KMS-11 (cell line): ENCODE data around the gene ARL16.

ENCODE experiments used
- H2AFZ ChIP-seq: fragments of 200-600 bp; sonication (generic); 2 replicates; pipeline ENCODE4 v1.6.1; 2016; ENCODE audit warnings: antibody characterized with exemption, mixed run types, low read depth
- H3K27ac ChIP-seq: fragments of 200-600 bp; sonication (generic); 2 replicates; pipeline ENCODE4 v1.6.1; 2016; ENCODE audit warnings: mild to moderate bottlenecking, mixed run types
- H3K27me3 ChIP-seq: fragments of 200-600 bp; sonication (generic); 2 replicates; pipeline ENCODE4 v1.6.1; 2017; ENCODE audit warnings: mild to moderate bottlenecking, low read depth, mixed run types, moderate library complexity; ENCODE audit not compliant: insufficient read depth
- H3K36me3 ChIP-seq: fragments of 200-600 bp; sonication (generic); 2 replicates; pipeline ENCODE4 v1.6.1; 2017; ENCODE audit warnings: mild to moderate bottlenecking, mixed run types; ENCODE audit not compliant: insufficient read depth
- H3K4me1 ChIP-seq: fragments of 200-600 bp; sonication (generic); 2 replicates; pipeline ENCODE4 v1.6.1; 2016; ENCODE audit warnings: mild to moderate bottlenecking, low read depth, mixed run types; ENCODE audit not compliant: poor library complexity, severe bottlenecking
- H3K4me2 ChIP-seq: fragments of 200-600 bp; sonication (generic); 2 replicates; pipeline ENCODE4 v1.7.0; 2016; ENCODE audit warnings: mild to moderate bottlenecking, mixed run types
- H3K4me3 ChIP-seq: fragments of 200-600 bp; sonication (generic); IDR thresholded peaks from 2 replicates; pipeline ENCODE4 v1.6.1; 2017; ENCODE audit warnings: low read depth, low read length, mixed read lengths; ENCODE audit not compliant: insufficient read depth
- H3K79me2 ChIP-seq: fragments of 200-600 bp; sonication (generic); 2 replicates; pipeline ENCODE4 v1.6.1; 2016; ENCODE audit warnings: low read depth, mixed run types; ENCODE audit not compliant: insufficient read depth
- H3K9ac ChIP-seq: fragments of 200-600 bp; sonication (generic); 2 replicates; pipeline ENCODE4 v1.6.1; 2016; ENCODE audit warnings: mild to moderate bottlenecking, mixed run types
- H4K20me1 ChIP-seq: fragments of 200-600 bp; sonication (generic); 2 replicates; pipeline ENCODE4 v1.6.1; 2016; ENCODE audit warnings: mild to moderate bottlenecking, mixed run types; ENCODE audit not compliant: insufficient read depth
- TF ChIP-seq, protein P1 (sequence below): fragments of 200-600 bp; sonication (generic); conservative IDR thresholded peaks from 2 replicates; pipeline ENCODE4 v1.6.1; 2017; ENCODE audit warnings: low read depth, mild to moderate bottlenecking, antibody characterized with exemption, low read length, moderate library complexity, mixed read lengths

The ARL16 gene

GRCh38 chr17:81690066-81690465, 6.5 kb upstream of the ARL16 start:
- no peak overlapping the region for H3K9ac ChIP-seq
- H4K20me1 ChIP-seq = no peaks in the 10 kb centered on the region
- no peaks in the 10 kb centered on the region for H3K27me3 ChIP-seq
- no peak overlapping the region for H3K27ac ChIP-seq
- no peak overlapping the region for H2AFZ ChIP-seq
- H3K36me3 ChIP-seq = peaks cover 12% of the 10 kb centered on the region; the same call in 1 of the 2 replicates
- no peak overlapping the region for H3K4me3 ChIP-seq
- peaks cover 12% of the 10 kb centered on the region for H3K4me1 ChIP-seq
- TF ChIP-seq, protein P1, sequence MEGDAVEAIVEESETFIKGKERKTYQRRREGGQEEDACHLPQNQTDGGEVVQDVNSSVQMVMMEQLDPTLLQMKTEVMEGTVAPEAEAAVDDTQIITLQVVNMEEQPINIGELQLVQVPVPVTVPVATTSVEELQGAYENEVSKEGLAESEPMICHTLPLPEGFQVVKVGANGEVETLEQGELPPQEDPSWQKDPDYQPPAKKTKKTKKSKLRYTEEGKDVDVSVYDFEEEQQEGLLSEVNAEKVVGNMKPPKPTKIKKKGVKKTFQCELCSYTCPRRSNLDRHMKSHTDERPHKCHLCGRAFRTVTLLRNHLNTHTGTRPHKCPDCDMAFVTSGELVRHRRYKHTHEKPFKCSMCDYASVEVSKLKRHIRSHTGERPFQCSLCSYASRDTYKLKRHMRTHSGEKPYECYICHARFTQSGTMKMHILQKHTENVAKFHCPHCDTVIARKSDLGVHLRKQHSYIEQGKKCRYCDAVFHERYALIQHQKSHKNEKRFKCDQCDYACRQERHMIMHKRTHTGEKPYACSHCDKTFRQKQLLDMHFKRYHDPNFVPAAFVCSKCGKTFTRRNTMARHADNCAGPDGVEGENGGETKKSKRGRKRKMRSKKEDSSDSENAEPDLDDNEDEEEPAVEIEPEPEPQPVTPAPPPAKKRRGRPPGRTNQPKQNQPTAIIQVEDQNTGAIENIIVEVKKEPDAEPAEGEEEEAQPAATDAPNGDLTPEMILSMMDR = no peak
- peaks cover 19% of the 10 kb centered on the region for H3K79me2 ChIP-seq
- no peak overlapping the region for H3K4me2 ChIP-seq

DNA sequence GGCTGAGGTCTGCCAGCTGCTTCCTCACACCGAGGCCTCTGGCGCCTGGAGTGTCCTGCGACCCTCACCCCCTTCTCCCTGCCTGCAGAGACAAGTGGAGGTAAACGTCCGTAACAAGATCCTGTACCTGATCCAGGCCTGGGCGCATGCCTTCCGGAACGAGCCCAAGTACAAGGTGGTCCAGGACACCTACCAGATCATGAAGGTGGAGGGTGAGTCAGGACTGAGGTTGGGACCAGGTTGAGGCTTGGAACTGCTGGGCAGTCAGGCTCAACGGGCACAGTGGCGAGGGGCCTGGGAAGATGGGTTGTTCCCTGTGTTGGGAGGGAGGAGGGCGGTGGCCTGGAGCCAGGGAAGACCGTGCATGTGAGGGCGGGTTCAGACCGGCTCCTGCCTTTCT, 5.0 kb upstream of the ARL16 start:
- Histone ChIP-seq H3K27me3 (no peaks in the 10 kb centered on the region), H3K79me2 (peaks cover 32% of the 10 kb centered on the region), H3K36me3 (peaks cover 12% of the 10 kb centered on the region; the same call in 1 of the 2 replicates), H2AFZ (no peak overlapping the region), H3K4me2 (no peak overlapping the region), H3K4me1 (peaks cover 18% of the 10 kb centered on the region), H3K9ac (no peak overlapping the region), H4K20me1 (no peaks in the 10 kb centered on the region), H3K4me3 (no peak overlapping the region), H3K27ac (no peak overlapping the region)
- TF ChIP-seq, protein P1 = no peak

GRCh38 chr17:81687770-81688541, 4.4 kb upstream of the ARL16 start:
- Histone ChIP-seq H2AFZ (no peak overlapping the region), H3K4me1 (peaks cover 18% of the 10 kb centered on the region), H3K27me3 (no peaks in the 10 kb centered on the region), H3K36me3 (peaks cover 12% of the 10 kb centered on the region; the same call in 1 of the 2 replicates), H3K27ac (no peak overlapping the region), H3K9ac (no peak overlapping the region), H3K79me2 (peaks cover 37% of the 10 kb centered on the region), H3K4me3 (no peak overlapping the region), H4K20me1 (no peaks in the 10 kb centered on the region), H3K4me2 (no peak overlapping the region)
- TF ChIP-seq, protein P1 = no peak

DNA sequence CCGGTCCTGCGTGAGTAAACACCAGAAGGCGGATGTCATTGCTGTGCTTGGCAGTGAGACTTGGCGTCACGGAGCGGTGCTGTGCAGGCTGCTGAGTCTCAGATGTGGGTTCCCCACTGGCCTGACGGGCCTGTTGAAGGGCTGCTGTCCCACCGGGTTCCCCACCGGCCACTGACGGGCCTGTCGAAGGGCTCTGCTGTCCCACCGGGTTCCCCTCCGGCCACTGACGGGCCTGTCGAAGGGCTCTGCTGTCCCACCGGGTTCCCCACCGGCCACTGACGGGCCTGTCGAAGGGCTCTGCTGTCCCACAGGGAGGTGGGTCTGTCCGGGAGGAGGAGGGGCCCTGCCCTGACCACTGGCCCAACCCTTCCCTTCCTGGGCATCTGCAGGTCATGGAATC, 3.0 kb upstream of the ARL16 start:
- H3K36me3 ChIP-seq = peaks cover 12% of the 10 kb centered on the region; the same call in 1 of the 2 replicates
- H3K4me1 ChIP-seq = peaks cover 26% of the 10 kb centered on the region
- no peaks in the 10 kb centered on the region for H4K20me1 ChIP-seq
- no peak overlapping the region for H3K4me2 ChIP-seq
- no peak overlapping the region for H3K27ac ChIP-seq
- TF ChIP-seq, protein P1 = no peak
- no peak overlapping the region for H3K4me3 ChIP-seq
- no peak overlapping the region for H3K9ac ChIP-seq
- H2AFZ ChIP-seq = no peak overlapping the region
- H3K79me2 ChIP-seq = peaks cover 50% of the 10 kb centered on the region
- no peaks in the 10 kb centered on the region for H3K27me3 ChIP-seq
